Measurements from ENCODE around the gene C8G.

C8G gene

GRCh38 chr9:136949817-136950655 is 5.0 kb downstream of the C8G start:
- in situ Hi-C loops (cut with HindIII; ENCODE audit: low sequenced_read_pairs) = no loop called here
- peak overlapping the region; percentile 46 for H3K4me3 ChIP-seq (ENCODE audit: low read depth, low read length)
- TF ChIP-seq, protein P1, sequence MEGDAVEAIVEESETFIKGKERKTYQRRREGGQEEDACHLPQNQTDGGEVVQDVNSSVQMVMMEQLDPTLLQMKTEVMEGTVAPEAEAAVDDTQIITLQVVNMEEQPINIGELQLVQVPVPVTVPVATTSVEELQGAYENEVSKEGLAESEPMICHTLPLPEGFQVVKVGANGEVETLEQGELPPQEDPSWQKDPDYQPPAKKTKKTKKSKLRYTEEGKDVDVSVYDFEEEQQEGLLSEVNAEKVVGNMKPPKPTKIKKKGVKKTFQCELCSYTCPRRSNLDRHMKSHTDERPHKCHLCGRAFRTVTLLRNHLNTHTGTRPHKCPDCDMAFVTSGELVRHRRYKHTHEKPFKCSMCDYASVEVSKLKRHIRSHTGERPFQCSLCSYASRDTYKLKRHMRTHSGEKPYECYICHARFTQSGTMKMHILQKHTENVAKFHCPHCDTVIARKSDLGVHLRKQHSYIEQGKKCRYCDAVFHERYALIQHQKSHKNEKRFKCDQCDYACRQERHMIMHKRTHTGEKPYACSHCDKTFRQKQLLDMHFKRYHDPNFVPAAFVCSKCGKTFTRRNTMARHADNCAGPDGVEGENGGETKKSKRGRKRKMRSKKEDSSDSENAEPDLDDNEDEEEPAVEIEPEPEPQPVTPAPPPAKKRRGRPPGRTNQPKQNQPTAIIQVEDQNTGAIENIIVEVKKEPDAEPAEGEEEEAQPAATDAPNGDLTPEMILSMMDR (IDR thresholded peaks at IDR 0.05; ENCODE audit: low read depth, low read length, missing control alignments) = no peak
- peak; percentile 45 for DNase-seq (ENCODE audit: low read depth)

GRCh38 chr9:136950656-136951276 is 5.7 kb downstream of the C8G start:
- in situ Hi-C loops (cut with HindIII; ENCODE audit: low sequenced_read_pairs) = no loop called here
- TF ChIP-seq, protein P1 (IDR thresholded peaks at IDR 0.05; ENCODE audit: low read depth, low read length, missing control alignments) = no peak
- peak overlapping the region; percentile 46 for H3K4me3 ChIP-seq (ENCODE audit: low read depth, low read length)
- no peak for DNase-seq (ENCODE audit: low read depth)

- H3K4me3 ChIP-seq (ENCODE audit: low read depth, low read length) = no peak within 1 kb of the TSS
- no peak for DNase-seq (ENCODE audit: low read depth)
- TF ChIP-seq, protein P1 (IDR thresholded peaks at IDR 0.05; ENCODE audit: low read depth, low read length, missing control alignments) = no peak
- in situ Hi-C loops (cut with HindIII; ENCODE audit: low sequenced_read_pairs) = no loop called here
Measured at GRCh38 chr9:136951541-136952320, 6.7 kb downstream of the C8G start, which contains the start of gene LCN12. LCN12 (plus strand) TSS chr9:136952273; CDS start chr9:136952328, 55 bp downstream.

GRCh38 chr9:136952321-136952850 is 7.3 kb downstream of the C8G start:
- H3K4me3 ChIP-seq (ENCODE audit: low read depth, low read length) = no peak overlapping the region
- no peak for DNase-seq (ENCODE audit: low read depth)
- TF ChIP-seq, protein P1 (IDR thresholded peaks at IDR 0.05; ENCODE audit: low read depth, low read length, missing control alignments) = no peak
- in situ Hi-C loops (cut with HindIII; ENCODE audit: low sequenced_read_pairs) = no loop called here

- no peak overlapping the region for H3K4me3 ChIP-seq (ENCODE audit: low read depth, low read length)
- TF ChIP-seq, protein P1 (IDR thresholded peaks at IDR 0.05; ENCODE audit: low read depth, low read length, missing control alignments) = no peak
- in situ Hi-C loops (cut with HindIII; ENCODE audit: low sequenced_read_pairs) = no loop called here
- no peak for DNase-seq (ENCODE audit: low read depth)
Measured at GRCh38 chr9:136952876-136953770, 8.1 kb downstream of the C8G start.
